NCI-H146 treated with DMSO at 0.1 percent for 48 hours (cell line): ENCODE measurements around the gene CCDC61.

ENCODE experiments used
- DNase-seq: peaks from one replicate; lab custom pipeline; 2025; ENCODE audit not compliant: unreplicated experiment; lab: John Stamatoyannopoulos, UW

Gene CCDC61

GRCh38 chr19:45994998-45995714 is at the start of gene CCDC61:
CCDC61 (plus strand) TSS chr19:45995467; CDS start chr19:46003019, 7,552 bp downstream.
- DNase-seq: peak; percentile 99

- DNase-seq: no peak
Observed at GRCh38 chr19:45947926-45948325, 47.3 kb upstream of the CCDC61 start.

GRCh38 chr19:45952341-45952685 is 43.0 kb upstream of the CCDC61 start:
- no peak for DNase-seq

GRCh38 chr19:45952686-45953505 is 42.4 kb upstream of the CCDC61 start:
- DNase-seq: peak; percentile 93

GRCh38 chr19:45953676-45954075 is 41.6 kb upstream of the CCDC61 start:
- no peak for DNase-seq

GRCh38 chr19:45954156-45954555 is 41.1 kb upstream of the CCDC61 start:
- DNase-seq: no peak

- DNase-seq: no peak
Observed at GRCh38 chr19:45955905-45956608, 39.2 kb upstream of the CCDC61 start.

GRCh38 chr19:45958320-45958719 is 36.9 kb upstream of the CCDC61 start:
- no peak for DNase-seq

- no peak for DNase-seq
Observed at GRCh38 chr19:45958769-45959516, 36.3 kb upstream of the CCDC61 start.

- no peak for DNase-seq
Observed at GRCh38 chr19:45959517-45960025, 35.7 kb upstream of the CCDC61 start.

- DNase-seq: no peak
Observed at GRCh38 chr19:45960595-45961235, 34.6 kb upstream of the CCDC61 start.

- no peak for DNase-seq
Observed at GRCh38 chr19:45962021-45962420, 33.2 kb upstream of the CCDC61 start.

GRCh38 chr19:45967246-45967645 is 28.0 kb upstream of the CCDC61 start:
- DNase-seq: no peak

GRCh38 chr19:45968626-45969025 is 26.6 kb upstream of the CCDC61 start:
- no peak for DNase-seq

- no peak for DNase-seq
Observed at GRCh38 chr19:45969676-45970075, 25.6 kb upstream of the CCDC61 start.

GRCh38 chr19:45971260-45971902 is 23.9 kb upstream of the CCDC61 start:
- DNase-seq: no peak

GRCh38 chr19:45972081-45972946 is 23.0 kb upstream of the CCDC61 start:
- DNase-seq: no peak

GRCh38 chr19:45972947-45973540 is 22.2 kb upstream of the CCDC61 start:
- DNase-seq: no peak
